T-cell (primary cell): ENCODE measurements around the gene TSHR. TPM values are rescaled to one million over a fixed set of nuclear protein-coding genes. Genes with fewer than 3 reads are reported as not detected.
"Not testable (repeated sequence)": the region's sequence is repeated elsewhere in the genome, so short reads cannot be mapped to it uniquely, and the experiment has no call there.

ENCODE experiments used
- ATAC-seq, 4 experiments: fragments of 200-7000 bp in 3 of 4; fragments of 150-1000 bp in 1 of 4; cut with Tn5 transposase; replicated peaks in 1 of 4; 1 replicate in 3 of 4; 2 replicates in 1 of 4; pipeline ENCODE4 v1.10.0; 2021; ENCODE audit warnings: moderate library complexity in 3 of 4, mild to moderate bottlenecking in 2 of 4, moderate number of reproducible peaks in 1 of 4
- CTCF ChIA-PET, 2 donors: fragments of 300-600 bp; sonication (Branson Sonifier 250); formaldehyde crosslinking; loops; one replicate each; lab custom pipeline; 2022; ENCODE audit warnings: antibody characterized with exemption in 2 of 2; lab: Charles Lee
- POLR2A ChIA-PET, 2 donors: fragments of 300-600 bp; sonication (Branson Sonifier 250); formaldehyde crosslinking; loops; one replicate each; lab custom pipeline; 2022; ENCODE audit warnings: antibody characterized with exemption in 2 of 2; lab: Charles Lee
- DNase-seq, 35 experiments: peaks; one replicate each; pipeline versions ENCODE4 v3.0.0 to v3.0.0-alpha.2; 2013 to 2023
- H3K27ac ChIP-seq: one replicate; pipeline ENCODE4 v1.5.1; 2013; ENCODE audit warnings: low read length
- H3K27me3 ChIP-seq, 2 experiments: replicated peaks in 1 of 2; 1 replicate in 1 of 2; 2 replicates in 1 of 2; pipeline versions ENCODE4 v1.6.1 to v1.7.0; 2013; ENCODE audit warnings: low read length in 1 of 2, mixed read lengths in 1 of 2; ENCODE audit not compliant: control insufficient read depth in 2 of 2, insufficient read depth in 2 of 2; ENCODE audit errors: extremely low read depth in 1 of 2
- H3K36me3 ChIP-seq, 2 donors: 1 replicate in 1 of 2; 2 replicates in 1 of 2; pipeline versions ENCODE4 v1.6.1 to v1.7.0; 2013; ENCODE audit warnings: low read length in 1 of 2; ENCODE audit not compliant: control insufficient read depth in 2 of 2, insufficient read depth in 1 of 2; ENCODE audit errors: extremely low read depth in 1 of 2
- H3K4me1 ChIP-seq, 2 experiments: 1 replicate in 1 of 2; 2 replicates in 1 of 2; pipeline versions ENCODE4 v1.6.1 to v1.7.0; 2013; ENCODE audit warnings: low read length in 2 of 2, mixed read lengths in 1 of 2; ENCODE audit not compliant: insufficient read depth in 2 of 2, control insufficient read depth in 1 of 2; ENCODE audit errors: extremely low read depth in 1 of 2
- H3K4me3 ChIP-seq, 2 donors: 1 replicate in 1 of 2; 2 replicates in 1 of 2; pipeline versions ENCODE4 v1.5.1 to v1.7.0; 2013; ENCODE audit warnings: mild to moderate bottlenecking in 2 of 2, low read length in 1 of 2, moderate library complexity in 1 of 2; ENCODE audit not compliant: control insufficient read depth in 1 of 2; ENCODE audit errors: extremely low read depth in 1 of 2
- H3K9me3 ChIP-seq: 2 replicates; pipeline ENCODE4 v1.7.0; 2013
- H3K27ac Mint-ChIP-seq, 2 donors: one replicate each; pipeline ENCODE4 v1.8.0; 2020 to 2021; ENCODE audit warnings: mild to moderate bottlenecking in 2 of 2, mixed read lengths in 2 of 2
- H3K27me3 Mint-ChIP-seq, 2 donors: one replicate each; pipeline ENCODE4 v1.8.0; 2021 to 2022; ENCODE audit warnings: mixed read lengths in 2 of 2
- H3K36me3 Mint-ChIP-seq: one replicate; pipeline ENCODE4 v1.8.0; 2021; ENCODE audit warnings: mixed read lengths
- H3K4me1 Mint-ChIP-seq, 3 donors: one replicate each; pipeline ENCODE4 v1.8.0; 2020 to 2022; ENCODE audit warnings: mixed read lengths in 3 of 3, mild to moderate bottlenecking in 1 of 3
- H3K4me3 Mint-ChIP-seq, 3 donors: one replicate each; pipeline ENCODE4 v1.8.0; 2020 to 2022; ENCODE audit warnings: mild to moderate bottlenecking in 3 of 3, mixed read lengths in 3 of 3, moderate library complexity in 3 of 3
- H3K9me3 Mint-ChIP-seq, 3 donors: one replicate each; pipeline ENCODE4 v1.8.0; 2020 to 2022; ENCODE audit warnings: mixed read lengths in 3 of 3
- WGBS: methylation state at CpG from one replicate; pipeline ENCODE4 v1.1.5; 2013; ENCODE audit warnings: missing lambda C conversion rate; ENCODE audit not compliant: insufficient coverage; 5-methylcytosine and 5-hydroxymethylcytosine counted together
- total RNA-seq, 35 experiments: library from RNA in 6 of 35; stranded (reverse) in 6 of 35; fragments of 120-200 nt in 1 of 35; gene quantifications; one replicate each; pipeline versions ENCODE4 v1.2.1 to v1.2.4 and lab custom pipeline; 2013 to 2026

Gene TSHR
- total RNA-seq, 5 donors from 2014 or later (not counting 1 experiment from before 2014, with no cell fraction given): 0.25 to 1.7 (median 0.86) TPM

DNA sequence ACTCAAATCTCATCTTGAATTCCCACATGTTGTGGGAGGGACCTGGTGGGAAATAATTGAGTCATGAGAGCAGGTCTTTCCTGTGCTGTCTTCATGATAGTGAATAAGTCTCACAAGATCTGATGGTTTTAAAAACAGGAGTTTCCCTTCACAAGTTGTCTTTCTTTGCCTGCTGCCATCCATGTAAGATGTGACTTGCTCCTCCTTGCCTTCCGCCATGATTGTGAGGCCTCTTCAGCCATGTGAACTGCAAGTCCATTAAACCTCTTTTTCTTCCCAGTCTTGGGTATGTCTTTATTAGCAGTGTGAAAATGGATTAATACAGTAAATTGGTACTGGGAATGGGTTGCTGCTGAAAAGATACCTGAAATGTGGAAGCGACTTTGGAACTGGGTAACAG, 98.6 kb downstream of the TSHR start:
- H3K9me3 ChIP-seq, DNase-seq, H3K4me3 ChIP-seq, H3K27me3 ChIP-seq, H3K4me1 ChIP-seq, H3K36me3 Mint-ChIP-seq, H3K27me3 Mint-ChIP-seq, H3K4me1 Mint-ChIP-seq, H3K36me3 ChIP-seq, CTCF ChIA-PET, H3K27ac Mint-ChIP-seq, H3K4me3 Mint-ChIP-seq, ATAC-seq, POLR2A ChIA-PET, H3K27ac ChIP-seq: not testable (repeated sequence)
- H3K9me3 Mint-ChIP-seq: peaks cover 9 to 31% (median 21%) of the 10 kb centered on the region in 3 donors
- 100% methylated on average over 1 of the region's 2 CpGs for WGBS

GRCh38 chr14:81055971-81056370, 100.5 kb downstream of the TSHR start:
- H3K27me3 ChIP-seq: no peaks in the 10 kb centered on the region
- H3K4me1 ChIP-seq: no peaks in the 10 kb centered on the region
- WGBS: no CpG with 5 or more reads among the region's 5 CpGs
- ChIA-PET POLR2A (no interaction called here), CTCF (no interaction called here)
- DNase-seq: no peak
- H3K9me3 Mint-ChIP-seq: peaks cover 9 to 31% (median 21%) of the 10 kb centered on the region in 3 donors
- no peak overlapping the region for H3K4me3 ChIP-seq
- H3K4me3 Mint-ChIP-seq: no peak overlapping the region
- H3K27ac Mint-ChIP-seq: no peak overlapping the region
- no peaks in the 10 kb centered on the region for H3K36me3 ChIP-seq
- no peak overlapping the region for H3K27ac ChIP-seq
- H3K9me3 ChIP-seq: no peaks in the 10 kb centered on the region
- ATAC-seq: no peak
- no peaks in the 10 kb centered on the region for H3K27me3 Mint-ChIP-seq
- H3K36me3 Mint-ChIP-seq: no peaks in the 10 kb centered on the region
- no peaks in the 10 kb centered on the region for H3K4me1 Mint-ChIP-seq

- no peaks in the 10 kb centered on the region for H3K27me3 ChIP-seq
- ChIA-PET POLR2A (no interaction called here), CTCF (no interaction called here)
- ATAC-seq (no peak), DNase-seq (no peak)
- Mint-ChIP-seq H3K27me3 (peaks cover 0 to 3% of the 10 kb centered on the region in 2 donors), H3K9me3 (peaks cover 0 to 3% (median 0%) of the 10 kb centered on the region in 3 donors), H3K36me3 (no peaks in the 10 kb centered on the region), H3K4me3 (no peak overlapping the region), H3K4me1 (no peaks in the 10 kb centered on the region), H3K27ac (no peak overlapping the region)
- no peaks in the 10 kb centered on the region for H3K36me3 ChIP-seq
- WGBS: no CpG with 5 or more reads among the region's 4 CpGs
- H3K4me3 ChIP-seq: no peak overlapping the region
- H3K9me3 ChIP-seq: no peaks in the 10 kb centered on the region
- no peak overlapping the region for H3K27ac ChIP-seq
- H3K4me1 ChIP-seq: no peaks in the 10 kb centered on the region
Measured at GRCh38 chr14:81062380-81062779, 107.0 kb downstream of the TSHR start.

DNA sequence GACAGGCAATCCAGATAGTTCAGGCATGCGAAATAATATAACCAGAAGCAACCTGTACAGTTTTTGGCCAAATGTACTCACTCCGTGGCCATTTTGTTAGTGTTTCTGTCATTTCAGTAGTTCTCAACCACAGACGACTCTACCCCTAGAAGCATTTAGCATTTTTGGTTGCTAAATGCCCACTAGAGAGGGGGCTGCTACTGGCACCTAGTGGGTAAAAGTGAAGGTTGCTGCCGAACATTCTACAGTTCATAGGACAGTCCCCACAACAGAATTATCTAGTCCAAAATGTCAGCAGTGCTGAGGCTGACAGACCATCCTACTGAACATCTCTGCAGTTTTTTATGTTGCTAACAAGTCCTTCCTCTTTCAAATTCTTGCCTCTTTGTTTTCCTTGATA, 107.4 kb downstream of the TSHR start:
- Mint-ChIP-seq H3K9me3 (peaks cover 0 to 3% (median 0%) of the 10 kb centered on the region in 3 donors), H3K27me3 (peaks cover 0 to 3% of the 10 kb centered on the region in 2 donors), H3K4me3 (no peak overlapping the region), H3K36me3 (no peaks in the 10 kb centered on the region), H3K27ac (no peak overlapping the region), H3K4me1 (no peaks in the 10 kb centered on the region)
- no CpG with 5 or more reads among the region's 4 CpGs for WGBS
- peak in 1 of 4 experiments; percentile 59 for ATAC-seq
- CTCF ChIA-PET: interaction anchor here in 1 of 2 donors (0.6 kb wide), 1 partner anchor 95 kb away, joined by 3 read pairs; no protein-coding TSS in a partner anchor
- Histone ChIP-seq H3K9me3 (no peaks in the 10 kb centered on the region), H3K27me3 (no peaks in the 10 kb centered on the region), H3K4me1 (no peaks in the 10 kb centered on the region), H3K36me3 (no peaks in the 10 kb centered on the region), H3K27ac (no peak overlapping the region), H3K4me3 (no peak overlapping the region)
- POLR2A ChIA-PET: no interaction called here
- peak in 9 of 35 experiments; percentile 0 to 25 (median 2) for DNase-seq

GRCh38 chr14:81066672-81067071, 111.3 kb downstream of the TSHR start:
- Mint-ChIP-seq H3K27ac (no peak overlapping the region), H3K27me3 (no peaks in the 10 kb centered on the region), H3K9me3 (peaks cover 0 to 12% (median 10%) of the 10 kb centered on the region in 3 donors), H3K4me3 (no peak overlapping the region), H3K4me1 (no peaks in the 10 kb centered on the region), H3K36me3 (no peaks in the 10 kb centered on the region)
- Histone ChIP-seq H3K9me3 (peaks cover 4% of the 10 kb centered on the region), H3K4me1 (no peaks in the 10 kb centered on the region), H3K27ac (no peak overlapping the region), H3K27me3 (no peaks in the 10 kb centered on the region), H3K4me3 (no peak overlapping the region), H3K36me3 (peaks cover 0 to 6% of the 10 kb centered on the region in 2 donors)
- ATAC-seq (no peak), DNase-seq (no peak)
- CTCF ChIA-PET: interaction anchor here in 1 of 2 donors (0.6 kb wide), 1 partner anchor 13 kb away, joined by 4 read pairs; no protein-coding TSS in a partner anchor
- whole genome bisulfite sequencing: no CpG with 5 or more reads among the region's 1 CpG
- POLR2A ChIA-PET: no interaction called here

DNA sequence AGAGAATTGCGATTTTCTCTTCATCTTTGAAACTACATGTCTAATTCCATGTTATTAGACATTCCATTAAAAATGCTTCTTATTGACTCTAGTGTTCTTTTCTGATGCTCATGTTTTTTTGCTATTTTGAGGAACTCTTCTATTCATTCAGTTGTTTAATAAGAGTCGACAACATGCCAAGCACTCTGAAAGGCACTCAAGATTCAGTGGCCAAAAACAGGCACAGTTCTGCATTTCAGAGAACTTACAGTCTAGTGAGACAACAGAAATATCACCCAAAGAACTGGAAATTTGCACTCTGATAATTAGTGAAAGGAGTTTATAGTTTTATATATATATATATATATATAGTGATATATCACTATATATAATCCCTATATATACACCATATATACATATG, 111.7 kb downstream of the TSHR start:
- Mint-ChIP-seq H3K4me3 (no peak overlapping the region), H3K9me3 (peaks cover 0 to 12% (median 10%) of the 10 kb centered on the region in 3 donors), H3K4me1 (no peaks in the 10 kb centered on the region), H3K36me3 (no peaks in the 10 kb centered on the region), H3K27me3 (no peaks in the 10 kb centered on the region), H3K27ac (no peak overlapping the region)
- no peaks in the 10 kb centered on the region for H3K4me1 ChIP-seq
- peaks cover 4% of the 10 kb centered on the region for H3K9me3 ChIP-seq
- CTCF ChIA-PET: interaction anchor here in 1 of 2 donors (0.6 kb wide), 1 partner anchor 13 kb away, joined by 4 read pairs; no protein-coding TSS in a partner anchor
- no peak for DNase-seq
- H3K27ac ChIP-seq: no peak overlapping the region
- no peak for ATAC-seq
- POLR2A ChIA-PET: interaction anchor here in 1 of 2 donors (0.6 kb wide), 1 partner anchor 71 kb away, joined by 3 read pairs; no protein-coding TSS in a partner anchor
- H3K36me3 ChIP-seq: peaks cover 0 to 6% of the 10 kb centered on the region in 2 donors
- WGBS: no CpG with 5 or more reads among the region's 2 CpGs
- H3K4me3 ChIP-seq: no peak overlapping the region
- no peaks in the 10 kb centered on the region for H3K27me3 ChIP-seq
